ENCODE measurements around the gene CCDC175. TPM values are rescaled to one million over a fixed set of nuclear protein-coding genes. Genes with fewer than 3 reads are reported as not detected.

Gene CCDC175
- total RNA-seq = not detected in 2 replicates

GRCh38 chr14:59576332-59577294 lies at the start of gene CCDC175:
Gene CCDC175 (minus strand): TSS chr14:59576812. CDS start chr14:59576775, 37 bp downstream.

GRCh38 chr14:59483819-59484638 lies 92.6 kb downstream of the CCDC175 start, which contains the start of the genes JKAMP and L3HYPDH:
Gene JKAMP (plus strand): TSS chr14:59484517. CDS start chr14:59484590, 73 bp downstream.
Gene L3HYPDH (minus strand): TSS chr14:59484408. CDS start chr14:59484316, 92 bp downstream.

DNA sequence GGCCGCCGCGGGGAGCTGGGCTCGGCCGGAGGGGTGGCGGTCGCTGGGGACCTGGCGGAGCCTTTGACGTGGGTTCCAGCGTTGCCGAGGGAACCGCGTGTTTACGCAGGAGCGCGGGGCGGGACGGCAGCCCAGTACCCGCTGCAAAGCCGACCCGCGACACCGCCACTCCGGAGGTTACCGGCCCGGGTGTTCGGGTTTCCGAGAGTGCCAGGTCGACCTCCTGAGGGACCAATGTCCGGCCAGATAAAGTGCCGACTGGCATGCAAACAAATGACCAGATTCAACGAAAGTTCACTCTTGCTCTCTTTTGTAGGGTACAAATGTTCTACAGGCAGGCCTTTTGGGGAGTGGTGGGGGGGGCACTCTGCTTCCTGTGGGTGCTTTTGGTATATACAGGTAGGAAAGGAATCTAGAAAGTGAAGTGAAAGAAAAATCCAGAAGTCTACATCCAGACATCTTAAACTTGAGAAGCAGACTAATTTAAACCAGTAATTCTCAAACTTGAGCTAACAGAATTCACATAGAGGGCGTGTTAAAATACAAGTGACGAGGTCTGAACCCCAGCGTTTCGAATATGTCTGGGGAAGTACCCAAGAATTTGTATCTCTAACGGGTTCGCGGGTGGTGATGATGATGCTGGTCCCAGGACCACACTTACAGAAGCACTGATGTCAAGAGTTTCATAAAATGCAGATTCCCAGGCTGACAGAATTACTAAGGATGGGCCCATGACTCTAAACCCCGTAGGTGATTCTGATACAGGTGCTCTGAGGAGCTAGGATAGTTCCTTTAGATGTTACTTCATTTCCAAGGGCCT lies 111.1 kb downstream of the CCDC175 start, which contains the start of gene GPR135:
GPR135 (minus strand) TSS at position 65 of the 820 bp plus-strand sequence. CDS start 154 bp downstream, outside the sequence.

Other genes with a start within 250 kb of the CCDC175 start
- 0.29 and 0.89 TPM in 2 replicates for gene GPR135, start 111.4 kb downstream of the CCDC175 start, total RNA-seq
- gene L3HYPDH, start 92.4 kb downstream of the CCDC175 start, total RNA-seq = 21.8 and 23.9 TPM in 2 replicates
- 69.5 and 84.4 TPM in 2 replicates for gene JKAMP, start 92.3 kb downstream of the CCDC175 start, total RNA-seq